Measurements from ENCODE around the gene TOGARAM2. TPM values are rescaled to one million over a fixed set of nuclear protein-coding genes. Genes with fewer than 3 reads are reported as not detected.
"Not testable (repeated sequence)": the region's sequence is repeated elsewhere in the genome, so short reads cannot be mapped to it uniquely, and the experiment has no call there.

TOGARAM2 gene
- total and polyA plus RNA-seq, 4 donors = 1.3 to 10.6 (median 8.4) TPM

- no peaks in the 10 kb centered on the region for H3K27me3 ChIP-seq (ENCODE audit: control insufficient read depth, insufficient read depth, low read length)
- WGBS (ENCODE audit: insufficient coverage) = 94% methylated on average over 2 of the region's 4 CpGs
- H3K36me3 ChIP-seq (ENCODE audit: control insufficient read depth, insufficient read depth, low read length) = peaks cover 4% of the 10 kb centered on the region
- no peak overlapping the region for H3K4me3 ChIP-seq (ENCODE audit: low read depth, low read length)
- DNase-seq (ENCODE audit: low read depth in 4 of 6, low spot score in 6 of 6) = no peak
- no peaks in the 10 kb centered on the region for H3K9me3 ChIP-seq (ENCODE audit: control insufficient read depth, insufficient read depth, low read length)
- peaks cover 43% of the 10 kb centered on the region for H3K4me1 ChIP-seq (ENCODE audit: control insufficient read depth, insufficient read depth, low read length)
- no peak overlapping the region for H3K27ac ChIP-seq (ENCODE audit: low read depth, low read length)
Measured at GRCh38 chr2:29073933-29074332, 92.8 kb downstream of the TOGARAM2 start.

- Histone ChIP-seq H3K9me3 (ENCODE audit: control insufficient read depth, insufficient read depth, low read length) (no peaks in the 10 kb centered on the region), H3K27ac (ENCODE audit: low read depth, low read length) (peak within 1 kb of the TSS; percentile 21), H3K27me3 (ENCODE audit: control insufficient read depth, insufficient read depth, low read length) (no peaks in the 10 kb centered on the region), H3K4me3 (ENCODE audit: low read depth, low read length) (no peak within 1 kb of the TSS), H3K4me1 (ENCODE audit: control insufficient read depth, insufficient read depth, low read length) (peaks cover 43% of the 10 kb centered on the region), H3K36me3 (ENCODE audit: control insufficient read depth, insufficient read depth, low read length) (peaks cover 4% of the 10 kb centered on the region)
- DNase-seq (ENCODE audit: low read depth in 4 of 6, low spot score in 6 of 6) = peak in 2 of 6 donors; percentile 38 to 71
- 70% methylated on average over 5 of the region's 8 CpGs for WGBS (ENCODE audit: insufficient coverage)
Measured at GRCh38 chr2:29074411-29074810, 93.3 kb downstream of the TOGARAM2 start, which contains the start of gene PCARE. TSS of gene PCARE (minus strand) at chr2:29074523. CDS start at chr2:29074261, 262 bp downstream.

- WGBS (ENCODE audit: insufficient coverage) = 11% methylated on average over 9 of the region's 14 CpGs
- H3K4me3 ChIP-seq (ENCODE audit: low read depth, low read length) = no peak overlapping the region
- DNase-seq (ENCODE audit: low read depth in 4 of 6, low spot score in 6 of 6) = peak in 2 of 6 donors; percentile 57 to 78
- peaks cover 4% of the 10 kb centered on the region for H3K36me3 ChIP-seq (ENCODE audit: control insufficient read depth, insufficient read depth, low read length)
- H3K27me3 ChIP-seq (ENCODE audit: control insufficient read depth, insufficient read depth, low read length) = no peaks in the 10 kb centered on the region
- H3K9me3 ChIP-seq (ENCODE audit: control insufficient read depth, insufficient read depth, low read length) = peaks cover 4% of the 10 kb centered on the region
- peaks cover 38% of the 10 kb centered on the region for H3K4me1 ChIP-seq (ENCODE audit: control insufficient read depth, insufficient read depth, low read length)
- peak overlapping the region; percentile 76 for H3K27ac ChIP-seq (ENCODE audit: low read depth, low read length)
Measured at GRCh38 chr2:29075894-29076705, 95.0 kb downstream of the TOGARAM2 start.

DNA sequence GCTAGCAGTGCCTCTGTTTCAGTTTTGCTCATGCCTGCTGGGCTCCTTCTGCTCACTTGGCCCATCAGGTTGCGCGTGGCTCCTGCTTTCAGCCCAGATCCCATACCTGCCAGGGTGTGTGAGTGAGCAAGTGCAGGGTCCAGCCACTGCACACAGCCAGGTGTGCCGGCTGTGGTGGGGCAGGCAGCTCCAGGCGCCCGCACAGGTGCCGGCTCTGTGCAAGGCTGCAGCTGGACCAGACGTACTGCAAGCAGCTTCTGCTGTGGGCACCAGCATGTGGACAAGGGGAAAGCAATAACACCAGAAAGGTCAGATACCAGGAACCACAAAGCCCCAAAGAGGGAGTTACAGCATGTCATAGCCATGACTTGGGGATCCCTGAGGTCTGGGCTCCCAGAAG, 98.8 kb downstream of the TOGARAM2 start:
- peaks cover 4% of the 10 kb centered on the region for H3K9me3 ChIP-seq (ENCODE audit: control insufficient read depth, insufficient read depth, low read length)
- no peaks in the 10 kb centered on the region for H3K36me3 ChIP-seq (ENCODE audit: control insufficient read depth, insufficient read depth, low read length)
- no peak overlapping the region for H3K4me3 ChIP-seq (ENCODE audit: low read depth, low read length)
- 100% methylated on average over 7 of the region's 7 CpGs for WGBS (ENCODE audit: insufficient coverage)
- no peak for DNase-seq (ENCODE audit: low read depth in 4 of 6, low spot score in 6 of 6)
- peaks cover 13% of the 10 kb centered on the region for H3K4me1 ChIP-seq (ENCODE audit: control insufficient read depth, insufficient read depth, low read length)
- no peaks in the 10 kb centered on the region for H3K27me3 ChIP-seq (ENCODE audit: control insufficient read depth, insufficient read depth, low read length)
- no peak overlapping the region for H3K27ac ChIP-seq (ENCODE audit: low read depth, low read length)

DNA sequence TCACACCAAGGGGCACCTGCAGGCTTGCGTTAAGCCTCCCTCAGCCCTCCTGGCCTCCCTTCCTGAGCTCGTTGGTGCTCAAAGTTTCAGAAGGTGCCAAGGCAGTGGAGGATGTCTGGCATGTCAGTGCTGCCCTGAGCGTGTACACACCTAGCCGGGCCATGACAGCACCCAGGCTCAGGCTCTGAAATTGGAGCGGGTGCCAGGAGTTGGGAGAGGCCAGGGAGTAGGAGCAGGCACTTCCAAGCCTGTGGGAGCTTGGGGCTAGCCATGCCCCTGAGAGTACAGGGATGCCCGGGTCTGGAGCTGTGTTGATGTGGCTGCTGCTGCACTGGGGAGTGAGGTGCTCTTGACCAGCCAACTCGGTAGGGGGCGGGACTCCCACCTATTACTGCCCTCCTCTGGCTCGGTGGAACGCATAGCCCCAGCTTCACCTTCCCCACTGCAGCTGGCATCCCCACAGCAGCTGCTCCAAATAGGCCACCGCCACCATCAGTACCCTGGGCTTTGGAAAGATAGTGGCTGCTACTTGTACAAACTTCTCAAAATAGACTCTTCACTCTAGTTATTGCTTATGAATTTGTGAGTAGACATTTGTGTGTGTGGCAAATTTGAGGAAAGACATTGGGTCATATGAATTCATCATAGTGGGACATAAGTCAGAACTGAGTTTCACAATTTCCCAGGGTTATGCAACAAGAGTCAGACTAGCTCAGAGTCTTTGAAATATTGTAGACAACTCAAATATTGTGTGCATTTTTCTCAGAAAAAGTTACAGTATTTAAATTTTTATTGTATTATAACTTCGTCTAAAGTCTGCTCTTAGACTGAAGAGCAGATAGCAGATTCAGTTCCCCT, 100.0 kb downstream of the TOGARAM2 start:
- no peak overlapping the region for H3K4me3 ChIP-seq (ENCODE audit: low read depth, low read length)
- H3K27me3 ChIP-seq (ENCODE audit: control insufficient read depth, insufficient read depth, low read length) = no peaks in the 10 kb centered on the region
- 89% methylated on average over 7 of the region's 12 CpGs for WGBS (ENCODE audit: insufficient coverage)
- no peak overlapping the region for H3K27ac ChIP-seq (ENCODE audit: low read depth, low read length)
- no peaks in the 10 kb centered on the region for H3K36me3 ChIP-seq (ENCODE audit: control insufficient read depth, insufficient read depth, low read length)
- H3K4me1 ChIP-seq (ENCODE audit: control insufficient read depth, insufficient read depth, low read length) = peaks cover 4% of the 10 kb centered on the region
- no peak for DNase-seq (ENCODE audit: low read depth in 4 of 6, low spot score in 6 of 6)
- peaks cover 4% of the 10 kb centered on the region for H3K9me3 ChIP-seq (ENCODE audit: control insufficient read depth, insufficient read depth, low read length)

GRCh38 chr2:29082804-29083495, 101.9 kb downstream of the TOGARAM2 start:
- 100% methylated on average over 2 of the region's 5 CpGs for WGBS (ENCODE audit: insufficient coverage)
- H3K4me1 ChIP-seq (ENCODE audit: control insufficient read depth, insufficient read depth, low read length) = no peaks in the 10 kb centered on the region
- H3K27me3 ChIP-seq (ENCODE audit: control insufficient read depth, insufficient read depth, low read length) = no peaks in the 10 kb centered on the region
- no peak for DNase-seq (ENCODE audit: low read depth in 4 of 6, low spot score in 6 of 6)
- peaks cover 4% of the 10 kb centered on the region for H3K9me3 ChIP-seq (ENCODE audit: control insufficient read depth, insufficient read depth, low read length)
- H3K36me3 ChIP-seq (ENCODE audit: control insufficient read depth, insufficient read depth, low read length) = no peaks in the 10 kb centered on the region
- no peak overlapping the region for H3K4me3 ChIP-seq (ENCODE audit: low read depth, low read length)
- no peak overlapping the region for H3K27ac ChIP-seq (ENCODE audit: low read depth, low read length)

- H3K4me1 ChIP-seq (ENCODE audit: control insufficient read depth, insufficient read depth, low read length) = no peaks in the 10 kb centered on the region
Measured at GRCh38 chr2:29084554-29084953, 103.5 kb downstream of the TOGARAM2 start.

GRCh38 chr2:29090311-29090710, 109.2 kb downstream of the TOGARAM2 start:
- WGBS (ENCODE audit: insufficient coverage) = over 99% methylated on average over 7 of the region's 7 CpGs
- H3K4me1 ChIP-seq (ENCODE audit: control insufficient read depth, insufficient read depth, low read length); H3K9me3 ChIP-seq (ENCODE audit: control insufficient read depth, insufficient read depth, low read length); DNase-seq (ENCODE audit: low read depth in 4 of 6, low spot score in 6 of 6); H3K36me3 ChIP-seq (ENCODE audit: control insufficient read depth, insufficient read depth, low read length); H3K4me3 ChIP-seq (ENCODE audit: low read depth, low read length); H3K27me3 ChIP-seq (ENCODE audit: control insufficient read depth, insufficient read depth, low read length); H3K27ac ChIP-seq (ENCODE audit: low read depth, low read length): not testable (repeated sequence)

More at GRCh38 chr2:29084554-29084953, 103.5 kb downstream of the TOGARAM2 start:
- H3K4me3 ChIP-seq (ENCODE audit: low read depth, low read length) = no peak overlapping the region
- no peak for DNase-seq (ENCODE audit: low read depth in 4 of 6, low spot score in 6 of 6)
- no CpG with 5 or more reads among the region's 1 CpG for WGBS (ENCODE audit: insufficient coverage)
- H3K36me3 ChIP-seq (ENCODE audit: control insufficient read depth, insufficient read depth, low read length) = no peaks in the 10 kb centered on the region
- H3K9me3 ChIP-seq (ENCODE audit: control insufficient read depth, insufficient read depth, low read length) = peaks cover 4% of the 10 kb centered on the region
- no peak overlapping the region for H3K27ac ChIP-seq (ENCODE audit: low read depth, low read length)
- no peaks in the 10 kb centered on the region for H3K27me3 ChIP-seq (ENCODE audit: control insufficient read depth, insufficient read depth, low read length)

- H3K36me3 ChIP-seq (ENCODE audit: control insufficient read depth, insufficient read depth, low read length) = no peaks in the 10 kb centered on the region
- 100% methylated on average over 2 of the region's 8 CpGs for WGBS (ENCODE audit: insufficient coverage)
- no peak overlapping the region for H3K27ac ChIP-seq (ENCODE audit: low read depth, low read length)
- no peaks in the 10 kb centered on the region for H3K4me1 ChIP-seq (ENCODE audit: control insufficient read depth, insufficient read depth, low read length)
- H3K27me3 ChIP-seq (ENCODE audit: control insufficient read depth, insufficient read depth, low read length) = no peaks in the 10 kb centered on the region
- no peak for DNase-seq (ENCODE audit: low read depth in 4 of 6, low spot score in 6 of 6)
- H3K4me3 ChIP-seq (ENCODE audit: low read depth, low read length) = no peak overlapping the region
- H3K9me3 ChIP-seq (ENCODE audit: control insufficient read depth, insufficient read depth, low read length) = no peaks in the 10 kb centered on the region
Measured at GRCh38 chr2:29096969-29097368, 115.9 kb downstream of the TOGARAM2 start.

Measured in spinal cord (tissue), 10 donors.